Fibroblast of mammary gland (primary cell): ENCODE results near the gene JMJD6.
A peak's percentile ranks its signal among the peaks of the same experiment; 100 is the strongest.

Source experiments
- DNase-seq: peaks from one replicate; pipeline ENCODE4 v3.0.0-alpha.2; 2010; ENCODE audit warnings: low read depth
- H3K4me3 ChIP-seq: 2 replicates; pipeline ENCODE4 v1.5.1; 2011; ENCODE audit warnings: low read depth, mild to moderate bottlenecking, low read length, moderate library complexity; ENCODE audit not compliant: control insufficient read depth
- CTCF ChIP-seq: conservative IDR thresholded peaks from 2 replicates; pipeline ENCODE4 v1.5.1; 2011; ENCODE audit warnings: low read depth, low read length, inconsistent platforms; ENCODE audit not compliant: control insufficient read depth, insufficient read depth

Gene JMJD6

DNA sequence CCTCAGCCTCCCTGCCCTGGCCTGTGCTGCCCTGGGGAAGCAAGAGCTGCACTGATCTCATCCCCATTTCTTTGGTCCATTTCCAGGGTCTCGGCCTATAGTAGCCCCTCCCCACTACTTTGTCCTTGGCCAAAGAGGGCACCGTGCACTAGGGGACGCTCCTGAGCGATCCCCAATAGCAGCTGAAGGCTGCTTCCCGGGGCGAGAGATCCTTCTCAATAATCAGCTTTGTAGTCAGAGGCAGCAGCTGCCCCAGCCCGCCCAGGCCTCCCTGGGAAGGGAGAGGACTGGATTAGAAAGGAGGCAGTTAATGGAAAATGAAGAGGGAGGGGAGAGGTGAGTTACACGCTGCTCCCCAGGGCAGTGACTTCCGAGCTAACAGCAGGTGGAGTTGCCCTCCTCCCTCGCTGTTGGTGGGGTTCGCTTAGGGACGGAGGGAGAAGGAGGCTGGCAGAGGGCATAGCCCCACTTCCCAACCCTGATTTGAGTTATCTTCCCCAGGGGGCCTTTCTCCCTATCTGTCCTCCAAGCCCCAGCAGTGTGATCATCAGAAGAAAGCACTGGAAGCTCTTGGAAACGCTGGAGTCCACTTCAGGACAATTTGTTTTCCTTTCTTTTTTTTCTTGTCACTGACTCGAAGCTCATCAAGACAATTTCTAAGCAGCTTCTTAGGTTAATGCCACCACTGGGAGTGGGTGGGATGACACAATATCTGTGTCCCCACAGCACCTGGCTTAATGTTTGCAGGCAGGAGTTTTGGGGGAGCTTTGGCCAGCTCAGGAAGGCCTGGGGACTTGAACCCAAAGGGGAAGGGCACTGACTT lies 18.2 kb downstream of the JMJD6 start:
- TF ChIP-seq CTCF, result peak; percentile 54
- H3K4me3 ChIP-seq, result peak overlapping the region; percentile 39
- peak; percentile 51 for DNase-seq

DNA sequence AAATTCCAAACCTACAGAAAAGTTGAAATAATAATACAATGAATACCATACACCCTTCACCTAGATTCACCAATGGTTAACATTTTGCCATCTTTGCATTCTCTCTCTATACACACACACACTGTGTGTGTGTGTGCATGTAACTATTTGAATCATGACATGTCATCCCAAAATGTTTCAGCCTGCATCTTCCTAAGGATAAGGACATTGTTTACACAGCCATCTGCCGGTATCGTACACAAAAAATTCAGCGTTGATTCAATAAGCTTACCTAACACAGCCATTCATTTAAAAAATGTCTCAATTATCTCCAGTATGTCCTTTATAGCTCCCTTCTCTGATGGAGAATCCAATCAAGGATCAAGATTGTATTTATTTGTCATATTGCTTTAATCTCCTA lies 19.6 kb downstream of the JMJD6 start:
- H3K4me3 ChIP-seq, result no peak overlapping the region
- no peak for DNase-seq
- TF ChIP-seq CTCF, result no peak

GRCh38 chr17:76704805-76705204 lies 21.6 kb downstream of the JMJD6 start:
- no peak for TF ChIP-seq CTCF
- no peak for DNase-seq
- H3K4me3 ChIP-seq, result no peak overlapping the region

DNA sequence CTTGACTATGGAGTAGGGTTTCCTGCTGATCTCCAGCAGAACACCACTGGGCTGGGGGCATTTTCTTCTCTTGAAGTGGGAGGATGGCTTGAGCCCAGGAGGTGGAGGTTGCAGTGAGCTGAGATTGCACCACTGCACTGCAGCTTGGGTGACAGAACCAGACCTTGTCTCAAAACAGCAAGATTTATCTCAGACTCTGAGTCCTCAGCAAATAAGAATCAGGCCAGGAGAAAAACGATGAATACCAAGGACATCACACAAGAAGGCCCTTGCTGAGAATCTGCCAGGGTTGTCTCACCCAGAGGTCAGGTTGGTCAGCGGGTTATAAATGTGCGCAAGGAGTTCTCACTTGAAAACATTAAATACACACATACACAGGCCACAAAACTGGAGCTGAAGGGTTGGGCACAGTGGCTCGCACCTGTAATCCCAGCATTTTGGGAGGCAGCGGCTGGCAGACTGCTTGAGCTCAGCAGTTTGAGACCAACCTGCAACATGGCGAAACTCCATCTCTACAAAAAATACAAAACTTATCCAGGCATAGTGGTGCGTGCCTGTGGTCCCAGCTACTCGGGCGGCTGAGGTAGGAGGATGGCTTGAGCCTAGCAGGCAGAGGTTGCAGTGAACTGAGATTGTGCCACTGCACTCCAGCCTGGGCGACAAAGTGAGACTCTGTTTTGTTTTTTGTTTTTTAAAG lies 23.3 kb downstream of the JMJD6 start:
- TF ChIP-seq CTCF, result no peak
- DNase-seq, result peak; percentile 28
- H3K4me3 ChIP-seq, result no peak overlapping the region

- H3K4me3 ChIP-seq, result no peak overlapping the region
- TF ChIP-seq CTCF, result no peak
- DNase-seq, result no peak
These were observed 24.3 kb downstream of the JMJD6 start for GRCh38 chr17:76702076-76702475.

- H3K4me3 ChIP-seq, result no peak overlapping the region
- DNase-seq, result no peak
These were observed 24.9 kb downstream of the JMJD6 start for GRCh38 chr17:76701471-76701967.

More at GRCh38 chr17:76701471-76701967, 24.9 kb downstream of the JMJD6 start:
- no peak for TF ChIP-seq CTCF
